ENCODE measurements around the gene MKI67.

Gene MKI67

GRCh38 chr10:128050121-128050516 lies 76.1 kb downstream of the MKI67 start:
- DNase-seq (ENCODE audit: low read depth), result no peak

GRCh38 chr10:128049226-128050120 lies 76.8 kb downstream of the MKI67 start:
- DNase-seq (ENCODE audit: low read depth), result no peak

GRCh38 chr10:128048819-128049210 lies 77.4 kb downstream of the MKI67 start:
- DNase-seq (ENCODE audit: low read depth), result no peak

GRCh38 chr10:128047991-128048818 lies 78.0 kb downstream of the MKI67 start:
- DNase-seq (ENCODE audit: low read depth), result peak; percentile 10

DNA sequence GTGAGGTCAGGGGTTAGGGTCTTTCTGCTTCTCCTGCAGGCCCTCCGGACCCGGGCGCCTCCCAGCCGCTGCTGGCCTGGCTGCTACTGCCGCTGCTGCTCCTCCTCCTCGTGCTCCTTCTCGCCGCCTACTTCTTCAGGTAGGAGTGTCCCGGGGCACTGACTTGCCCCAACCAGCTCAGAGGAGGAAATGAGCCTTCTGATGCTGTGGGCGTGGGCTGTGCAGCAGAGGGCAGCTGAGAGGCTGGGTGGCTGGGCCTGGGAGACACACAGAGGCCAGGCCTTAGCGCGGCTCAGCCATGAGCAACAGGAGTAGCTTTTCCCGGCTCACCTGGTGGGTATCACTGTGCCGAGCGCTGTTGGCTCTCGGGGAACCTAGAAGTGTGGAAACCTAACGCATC lies 78.9 kb downstream of the MKI67 start:
- DNase-seq (ENCODE audit: low read depth), result no peak

- DNase-seq (ENCODE audit: low read depth), result no peak
These were observed 79.3 kb downstream of the MKI67 start for GRCh38 chr10:128046953-128047290.

Data from GM04503 (cell line).